Heart right ventricle (tissue), 16 donors: ENCODE data around the gene ST6GALNAC5. TPM values are rescaled to one million over a fixed set of nuclear protein-coding genes. Genes with fewer than 3 reads are reported as not detected.

Source experiments
- ATAC-seq, 8 donors: fragments of 200-7000 bp; cut with Tn5 transposase; one replicate each; pipeline ENCODE4 v1.9.1; 2020; ENCODE audit warnings: mild to moderate bottlenecking in 8 of 8, moderate library complexity in 8 of 8, moderate number of reproducible peaks in 1 of 8
- DNase-seq, 2 donors: peaks; one replicate each; pipeline ENCODE4 v3.0.0-alpha.2; 2020
- H3K27ac ChIP-seq, 10 donors: fragments of 200-600 bp; sonication (generic) in 2 of 10; one replicate each; pipeline versions ENCODE4 v1.5.0 to v1.8.0; 2020 to 2022; ENCODE audit warnings: mild to moderate bottlenecking in 3 of 10
- H3K27me3 ChIP-seq, 7 donors: fragments of 200-600 bp; one replicate each; pipeline ENCODE4 v1.8.0; 2021 to 2022; ENCODE audit warnings: mild to moderate bottlenecking in 2 of 7
- H3K36me3 ChIP-seq, 9 donors: fragments of 200-600 bp; sonication (generic) in 1 of 9; one replicate each; pipeline versions ENCODE4 v1.5.0 to v1.8.0; 2020 to 2022; ENCODE audit warnings: mild to moderate bottlenecking in 2 of 9
- H3K4me1 ChIP-seq, 9 donors: fragments of 200-600 bp; sonication (generic) in 1 of 9; one replicate each; pipeline versions ENCODE4 v1.5.0 to v1.8.0; 2020 to 2022; ENCODE audit warnings: mild to moderate bottlenecking in 4 of 9
- H3K4me3 ChIP-seq, 10 donors: fragments of 200-600 bp; sonication (generic) in 2 of 10; one replicate each; pipeline versions ENCODE4 v1.5.0 to v1.8.0; 2020 to 2022; ENCODE audit warnings: mild to moderate bottlenecking in 7 of 10, moderate library complexity in 2 of 10
- H3K9me3 ChIP-seq, 11 donors: fragments of 200-600 bp in 10 of 11; sonication (generic) in 2 of 11; one replicate each; pipeline versions ENCODE4 v1.5.0 to v1.8.0; 2013 to 2022; ENCODE audit warnings: mild to moderate bottlenecking in 2 of 11, control low read depth in 1 of 11, moderate library complexity in 1 of 11
- WGBS, 2 donors: extraction: QIAGEN DNeasy Blood & Tissue Kit; methylation state at CpG; one replicate each; pipeline ENCODE4 v1.1.7; 2013; ENCODE audit warnings: inconsistent platforms in 1 of 2; 5-methylcytosine and 5-hydroxymethylcytosine counted together
- intact Hi-C, 10 donors: fragments of 100-400 bp; cut with DNase I; formaldehyde crosslinking; loops; one replicate each; pipeline versions ENCODE4 v1.11.1 to v1.14.2; 2022
- polyA plus RNA-seq, 2 donors: library from polyadenylated mRNA; stranded (reverse); fragments of 200-250 nt; gene quantifications; one replicate each; pipeline ENCODE4 v1.2.3, GENCODE V29; 2013
- total RNA-seq, 10 donors: library from RNA; stranded (reverse); fragmentation: NEBNext Ultra II Directional in 3 of 10; extraction: Animal tissue kit (Norgen Biotek cat#: 25700) in 3 of 10; gene quantifications; one replicate each; pipeline versions ENCODE4 v1.2.1 to v1.2.4, GENCODE V29; 2021 to 2023
- TF ChIP-seq, protein P1 (sequence below), 9 donors: fragments of 200-600 bp; sonication (generic) in 2 of 9; IDR thresholded peaks; one replicate each; pipeline versions ENCODE4 v1.5.0 to v1.8.0; 2021 to 2022; ENCODE audit warnings: antibody characterized with exemption in 9 of 9, mild to moderate bottlenecking in 5 of 9, moderate library complexity in 1 of 9
- donor health status: Arrhythmogenic right ventricular cardiomyopathy.
- donor health status: ischemic (EF 13 %, LVEDD 7.1; RV severe dilation, severe dysfunction).
- donor health status: healthy with polysubstance abuse.
- donor health status: DM: no; HTN: yes; CAD: no.
- donor health status: DM: no; HTN: no; CAD: no.
- donor health status: ischemic (EF 25% LVEDD 6.9; RV normal size, moderate dysfunction).
- donor health status: ischemic (EF 25% LVEDD 5.7; RV mildly dilated, moderate dysfunction).
- donor health status: healthy.
- donor health status: DM: yes; HTN: yes; CAD: no.
- donor health status: Ischemic cardiomyopathy.
- donor health status: ischemic (EF 35%, LVEDD 5.7; RV mildly dilated, moderate dysfunction).
- donor health status: nonischemic (EF 11% LVEDD 7.7; RV severe dilation, severe dysfunction).
- donor health status: DM: yes; HTN: yes; CAD: no.
- donor health status: PGD.
- donor health status: ischemic (EF 29% LVEDD 5.4; RV normal size, mild dysfunction).
- donor health status: nonischemic (EF 23%, LVEDD 6.1; RV moderate dilation, normal function).

ST6GALNAC5 gene
- total and polyA plus RNA-seq, 12 donors: 0.17 to 1.3 (median 0.35) TPM; not detected in 2

DNA sequence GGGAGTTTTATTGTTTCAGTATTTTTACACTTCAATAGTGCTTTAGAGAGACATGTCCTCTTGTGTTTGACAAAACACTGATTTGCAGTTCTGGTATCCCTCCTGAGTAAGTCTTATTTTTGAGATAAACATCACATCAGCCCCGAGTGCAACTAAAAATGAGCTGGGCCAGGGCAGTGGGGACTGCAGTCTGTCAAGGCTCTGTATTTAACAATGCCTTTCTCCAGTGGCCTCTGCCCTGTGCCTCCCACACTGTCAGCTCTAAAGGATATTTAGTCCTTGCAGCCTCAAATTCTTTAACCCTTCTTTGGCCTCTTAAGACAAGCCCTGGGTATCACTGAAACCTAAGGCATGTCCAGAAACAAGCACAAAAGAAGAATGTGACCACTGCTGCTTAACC, 160.6 kb downstream of the ST6GALNAC5 start:
- 7 to 18% methylated on average over 1 of the region's 1 CpG for WGBS, 2 donors
- Histone ChIP-seq H3K36me3 (no peaks in the 10 kb centered on the region), H3K4me3 (no peak overlapping the region), H3K27ac (no peak overlapping the region), H3K27me3 (peaks cover 0 to 21% (median 0%) of the 10 kb centered on the region in 7 donors), H3K9me3 (no peaks in the 10 kb centered on the region), H3K4me1 (no peaks in the 10 kb centered on the region)
- TF ChIP-seq, protein P1, sequence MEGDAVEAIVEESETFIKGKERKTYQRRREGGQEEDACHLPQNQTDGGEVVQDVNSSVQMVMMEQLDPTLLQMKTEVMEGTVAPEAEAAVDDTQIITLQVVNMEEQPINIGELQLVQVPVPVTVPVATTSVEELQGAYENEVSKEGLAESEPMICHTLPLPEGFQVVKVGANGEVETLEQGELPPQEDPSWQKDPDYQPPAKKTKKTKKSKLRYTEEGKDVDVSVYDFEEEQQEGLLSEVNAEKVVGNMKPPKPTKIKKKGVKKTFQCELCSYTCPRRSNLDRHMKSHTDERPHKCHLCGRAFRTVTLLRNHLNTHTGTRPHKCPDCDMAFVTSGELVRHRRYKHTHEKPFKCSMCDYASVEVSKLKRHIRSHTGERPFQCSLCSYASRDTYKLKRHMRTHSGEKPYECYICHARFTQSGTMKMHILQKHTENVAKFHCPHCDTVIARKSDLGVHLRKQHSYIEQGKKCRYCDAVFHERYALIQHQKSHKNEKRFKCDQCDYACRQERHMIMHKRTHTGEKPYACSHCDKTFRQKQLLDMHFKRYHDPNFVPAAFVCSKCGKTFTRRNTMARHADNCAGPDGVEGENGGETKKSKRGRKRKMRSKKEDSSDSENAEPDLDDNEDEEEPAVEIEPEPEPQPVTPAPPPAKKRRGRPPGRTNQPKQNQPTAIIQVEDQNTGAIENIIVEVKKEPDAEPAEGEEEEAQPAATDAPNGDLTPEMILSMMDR (IDR thresholded peaks at IDR 0.05): no peak
- ATAC-seq (no peak), DNase-seq (no peak)
- intact Hi-C loops: no loop called here

DNA sequence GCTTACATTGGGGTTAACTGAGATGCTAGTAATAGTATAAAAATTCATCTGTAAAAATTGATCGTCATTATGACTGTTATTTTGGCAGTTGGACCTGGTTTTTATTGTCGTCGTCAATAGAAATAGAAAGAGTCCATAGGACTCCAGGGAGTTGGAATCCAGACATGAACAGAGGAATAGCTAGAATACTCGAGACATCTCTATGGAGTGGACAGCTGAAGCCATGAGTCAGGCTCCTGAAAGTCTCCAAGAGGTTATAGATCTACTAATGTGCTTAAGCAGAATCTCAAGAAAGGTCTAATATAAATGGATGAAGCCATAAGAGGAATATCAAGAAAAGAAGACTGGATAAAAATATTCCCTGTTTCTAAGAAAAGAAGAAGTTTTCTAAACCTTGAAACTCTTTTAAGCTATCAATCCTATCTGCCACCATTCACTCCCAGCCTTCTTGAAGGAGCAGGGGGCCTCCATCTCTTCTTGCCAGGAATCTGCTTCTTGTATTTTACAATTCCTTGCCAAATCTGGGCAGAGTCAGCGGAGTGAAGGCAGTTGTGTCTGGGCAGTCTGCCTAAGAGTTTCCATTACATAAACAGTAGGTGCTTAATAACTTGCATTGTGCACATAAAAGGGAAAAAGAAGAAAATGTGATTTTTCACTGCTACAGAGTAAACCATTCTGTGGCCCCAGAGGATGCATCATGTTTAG, 163.3 kb downstream of the ST6GALNAC5 start:
- Histone ChIP-seq H3K27ac (no peak overlapping the region), H3K4me3 (no peak overlapping the region), H3K36me3 (no peaks in the 10 kb centered on the region), H3K9me3 (no peaks in the 10 kb centered on the region), H3K27me3 (peaks cover 0 to 28% (median 4%) of the 10 kb centered on the region in 7 donors), H3K4me1 (no peaks in the 10 kb centered on the region)
- DNase-seq (no peak), ATAC-seq (no peak)
- TF ChIP-seq, protein P1 (IDR thresholded peaks at IDR 0.05): no peak
- 73 to 84% methylated on average over 5 of the region's 5 CpGs for WGBS, 2 donors
- intact Hi-C loops: no loop called here

DNA sequence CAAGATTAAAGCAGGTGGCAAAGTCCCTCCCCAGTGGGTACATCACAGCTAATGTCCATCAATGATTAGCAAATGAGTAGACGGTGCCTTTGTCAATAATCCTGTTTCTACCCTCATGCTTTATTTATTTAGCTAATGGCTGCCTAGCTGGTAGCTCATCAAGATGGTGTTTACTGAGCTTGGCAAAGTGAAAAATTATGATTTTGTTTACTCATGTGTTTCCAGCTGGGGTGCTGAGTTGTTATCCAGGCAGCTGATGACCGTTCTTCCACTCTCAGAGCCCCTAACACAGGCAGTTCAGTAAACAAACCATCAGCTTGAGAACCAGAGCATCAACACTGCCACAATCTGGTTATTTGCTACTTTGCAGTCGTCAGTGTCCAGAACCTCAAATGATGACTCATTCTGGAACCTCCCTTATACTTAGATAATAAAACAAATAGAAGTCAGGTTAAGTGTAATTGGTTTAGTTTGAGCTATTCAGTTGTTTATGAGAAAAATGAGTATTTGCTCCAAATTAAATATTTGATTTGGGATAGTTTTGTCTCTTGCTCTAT, 163.9 kb downstream of the ST6GALNAC5 start:
- WGBS, 2 donors: 38 to 42% methylated on average over 3 of the region's 3 CpGs
- Histone ChIP-seq H3K27me3 (peaks cover 0 to 26% (median 4%) of the 10 kb centered on the region in 7 donors), H3K36me3 (no peaks in the 10 kb centered on the region)

DNA sequence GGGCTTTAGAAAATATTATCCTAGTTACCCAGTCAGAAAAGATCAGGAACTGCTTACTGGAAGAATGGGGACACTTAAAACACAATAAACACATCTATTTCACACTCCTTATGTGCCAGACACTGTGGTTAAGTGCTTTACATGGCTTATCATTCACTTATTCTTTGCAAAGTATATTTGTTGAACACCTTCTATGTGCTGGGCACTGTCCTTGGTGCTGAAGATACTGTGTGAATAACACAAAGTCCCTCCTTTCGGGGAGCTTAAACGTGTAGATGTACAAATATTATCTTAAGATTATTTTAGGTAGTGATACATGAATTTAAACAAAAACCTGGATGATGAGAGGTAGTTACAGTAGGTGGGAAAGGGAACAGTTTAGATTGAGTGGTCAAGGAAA, 169.3 kb downstream of the ST6GALNAC5 start:
- no peak overlapping the region for H3K4me3 ChIP-seq
- H3K4me1 ChIP-seq: no peaks in the 10 kb centered on the region
- H3K9me3 ChIP-seq: peaks cover 0 to 5% (median 0%) of the 10 kb centered on the region in 11 donors
- TF ChIP-seq, protein P1 (IDR thresholded peaks at IDR 0.05): no peak
- WGBS, 2 donors: 69 to 70% methylated on average over 2 of the region's 2 CpGs
- ATAC-seq (no peak), DNase-seq (no peak)
- H3K27me3 ChIP-seq: peaks cover 0 to 10% (median 0%) of the 10 kb centered on the region in 7 donors
- intact Hi-C loops: no loop called here
- no peaks in the 10 kb centered on the region for H3K36me3 ChIP-seq
- no peak overlapping the region for H3K27ac ChIP-seq

More for the DNA sequence above, 163.9 kb downstream of the ST6GALNAC5 start:
- DNase-seq (no peak), ATAC-seq (no peak)
- intact Hi-C loops: no loop called here
- no peaks in the 10 kb centered on the region for H3K4me1 ChIP-seq
- no peak overlapping the region for H3K27ac ChIP-seq
- no peak overlapping the region for H3K4me3 ChIP-seq
- H3K9me3 ChIP-seq: no peaks in the 10 kb centered on the region
- TF ChIP-seq, protein P1 (IDR thresholded peaks at IDR 0.05): no peak
